Heart left ventricle (tissue), 13 donors: ENCODE data around the gene USP6NL.

Experiments used
- POLR2A ChIP-seq, 2 donors: fragments of 450-650 bp; IDR thresholded peaks; one replicate each; pipeline ENCODE4 v1.6.1; 2017; ENCODE audit warnings: antibody characterized with exemption in 2 of 2, mild to moderate bottlenecking in 2 of 2, moderate library complexity in 2 of 2
- TF ChIP-seq, protein P1 (sequence below), 12 donors: fragments of 200-600 bp; sonication (generic) in 4 of 12; IDR thresholded peaks; one replicate each; pipeline versions ENCODE4 v1.5.0 to v1.8.0; 2018 to 2022; ENCODE audit warnings: antibody characterized with exemption in 12 of 12, mild to moderate bottlenecking in 5 of 12
- donor health status: ischemic (EF 13 %, LVEDD 7.1; RV severe dilation, severe dysfunction).
- donor health status: DM: no; HTN: yes; CAD: no.
- donor health status: DM: no; HTN: no; CAD: no.
- donor health status: ischemic (EF 25% LVEDD 6.9; RV normal size, moderate dysfunction).
- donor health status: ischemic (EF 25% LVEDD 5.7; RV mildly dilated, moderate dysfunction).
- donor health status: ischemic (EF 35%, LVEDD 5.7; RV mildly dilated, moderate dysfunction).
- donor health status: nonischemic (EF 11% LVEDD 7.7; RV severe dilation, severe dysfunction).
- donor health status: DM: yes; HTN: yes; CAD: no.
- donor health status: PGD.
- donor health status: ischemic (EF 29% LVEDD 5.4; RV normal size, mild dysfunction).
- donor health status: nonischemic (EF 23%, LVEDD 6.1; RV moderate dilation, normal function).

DNA sequence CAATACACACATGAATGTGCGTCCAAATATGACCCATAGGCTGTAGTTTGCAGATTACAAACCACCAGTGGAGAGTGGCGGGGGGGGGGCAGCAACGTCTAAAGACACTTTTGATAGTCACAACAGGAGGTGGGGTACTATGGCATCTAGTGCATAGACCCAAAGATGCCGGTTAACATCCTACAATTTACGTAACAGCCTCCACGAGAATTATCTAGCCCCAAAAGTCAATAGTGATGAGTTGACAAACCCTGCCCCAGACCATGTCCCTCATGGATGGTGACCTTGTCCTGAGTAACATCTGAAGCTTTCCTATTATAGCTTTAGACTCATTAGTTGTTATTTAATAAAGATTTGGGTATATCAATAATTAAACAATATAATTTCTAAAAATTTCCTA is 31.6 kb downstream of the USP6NL start:
- TF ChIP-seq, protein P1, sequence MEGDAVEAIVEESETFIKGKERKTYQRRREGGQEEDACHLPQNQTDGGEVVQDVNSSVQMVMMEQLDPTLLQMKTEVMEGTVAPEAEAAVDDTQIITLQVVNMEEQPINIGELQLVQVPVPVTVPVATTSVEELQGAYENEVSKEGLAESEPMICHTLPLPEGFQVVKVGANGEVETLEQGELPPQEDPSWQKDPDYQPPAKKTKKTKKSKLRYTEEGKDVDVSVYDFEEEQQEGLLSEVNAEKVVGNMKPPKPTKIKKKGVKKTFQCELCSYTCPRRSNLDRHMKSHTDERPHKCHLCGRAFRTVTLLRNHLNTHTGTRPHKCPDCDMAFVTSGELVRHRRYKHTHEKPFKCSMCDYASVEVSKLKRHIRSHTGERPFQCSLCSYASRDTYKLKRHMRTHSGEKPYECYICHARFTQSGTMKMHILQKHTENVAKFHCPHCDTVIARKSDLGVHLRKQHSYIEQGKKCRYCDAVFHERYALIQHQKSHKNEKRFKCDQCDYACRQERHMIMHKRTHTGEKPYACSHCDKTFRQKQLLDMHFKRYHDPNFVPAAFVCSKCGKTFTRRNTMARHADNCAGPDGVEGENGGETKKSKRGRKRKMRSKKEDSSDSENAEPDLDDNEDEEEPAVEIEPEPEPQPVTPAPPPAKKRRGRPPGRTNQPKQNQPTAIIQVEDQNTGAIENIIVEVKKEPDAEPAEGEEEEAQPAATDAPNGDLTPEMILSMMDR (IDR thresholded peaks at IDR 0.05) = no peak
- no peak for TF ChIP-seq POLR2A (IDR thresholded peaks at IDR 0.05)
